HL-60 (cell line): ENCODE data around the gene CCDC126.
A peak's percentile ranks its signal among the peaks of the same experiment; 100 is the strongest.

ENCODE experiments used
- DNase-seq, 2 experiments: peaks; one replicate each; pipeline ENCODE4 v3.0.0-alpha.2; 2010 to 2020; ENCODE audit warnings: low read depth in 1 of 2, low spot score in 1 of 2
- H3K27ac ChIP-seq: fragments of 250-450 bp; sonication (Bioruptor Pico); replicated peaks from 2 replicates; pipeline ENCODE4 v1.5.1; 2020; ENCODE audit warnings: mild to moderate bottlenecking, moderate library complexity
- H3K27me3 ChIP-seq: fragments of 250-450 bp; sonication (Bioruptor Pico); 2 replicates; pipeline ENCODE4 v1.5.1; 2021; ENCODE audit warnings: mild to moderate bottlenecking, moderate library complexity; ENCODE audit not compliant: insufficient read depth, poor library complexity, severe bottlenecking
- H3K4me3 ChIP-seq: replicated peaks from 2 replicates; pipeline ENCODE4 v1.5.1; 2011; ENCODE audit warnings: mild to moderate bottlenecking, control low read depth, low read length; ENCODE audit not compliant: insufficient read depth
- CTCF ChIP-seq: IDR thresholded peaks from one replicate; pipeline ENCODE4 v1.5.1; 2011; ENCODE audit warnings: low read length, control low read depth, inconsistent platforms; ENCODE audit not compliant: insufficient read depth
- GABPA ChIP-seq: IDR thresholded peaks from 2 replicates; pipeline ENCODE4 v1.6.1; 2012; ENCODE audit warnings: low read depth
- POLR2AphosphoS5 ChIP-seq: IDR thresholded peaks from 2 replicates; pipeline ENCODE4 v1.6.1; 2012; ENCODE audit warnings: low read depth
- REST ChIP-seq: IDR thresholded peaks from 2 replicates; pipeline ENCODE4 v1.6.1; 2012; ENCODE audit warnings: low read depth; ENCODE audit not compliant: insufficient replicate concordance
- SPI1 ChIP-seq: IDR thresholded peaks from 2 replicates; pipeline ENCODE4 v1.6.1; 2012; ENCODE audit warnings: low read depth, mild to moderate bottlenecking, borderline replicate concordance
- long read RNA-seq: library from polyadenylated mRNA; unstranded; transcript quantifications from one replicate; pipeline ENCODE4 v2.0.0, GENCODE V29; 2020

CCDC126 gene
- long read RNA-seq, transcript CCDC126-204 (5 exons, 847 nt): minor isoform, 24 of 78 reads
- long read RNA-seq, transcript CCDC126-201 (4 exons, 2,473 nt): major isoform, 29 of 78 reads
- long read RNA-seq, transcript CCDC126-202 (3 exons, 2,324 nt): minor isoform, 5 of 78 reads
- long read RNA-seq, partial matches to known transcripts: 6 of 78 reads
- long read RNA-seq, other reads (novel, unspliced or antisense): 12 of 78 reads

GRCh38 chr7:23597094-23598091 is at the start of gene CCDC126:
Gene CCDC126 (plus strand): TSS chr7:23597382. CDS start chr7:23611316, 13,934 bp downstream.
- no peaks in the 10 kb centered on the region for H3K27me3 ChIP-seq
- TF ChIP-seq GABPA (peak; percentile 37; the same call in 1 of the 2 replicates), CTCF (no peak), SPI1 (peak; percentile 96)
- peak within 1 kb of the TSS; percentile 90 for H3K4me3 ChIP-seq
- H3K27ac ChIP-seq: peak within 1 kb of the TSS; percentile 76
- DNase-seq: peak; percentile 70 to 92

- H3K4me3 ChIP-seq: no peak overlapping the region
- DNase-seq: no peak
- TF ChIP-seq REST (no peak), CTCF (no peak), GABPA (no peak), SPI1 (no peak)
- no peaks in the 10 kb centered on the region for H3K27me3 ChIP-seq
- no peak overlapping the region for H3K27ac ChIP-seq
Measured at GRCh38 chr7:23547662-23548061, 49.5 kb upstream of the CCDC126 start.

GRCh38 chr7:23558303-23558702 is 38.9 kb upstream of the CCDC126 start:
- H3K27ac ChIP-seq: no peak overlapping the region
- TF ChIP-seq POLR2AphosphoS5 (no peak), REST (no peak), CTCF (no peak), SPI1 (no peak), GABPA (no peak)
- no peak for DNase-seq
- peaks cover 6% of the 10 kb centered on the region for H3K27me3 ChIP-seq
- H3K4me3 ChIP-seq: no peak overlapping the region
